Measurements from ENCODE around the gene USP34.

USP34 gene

DNA sequence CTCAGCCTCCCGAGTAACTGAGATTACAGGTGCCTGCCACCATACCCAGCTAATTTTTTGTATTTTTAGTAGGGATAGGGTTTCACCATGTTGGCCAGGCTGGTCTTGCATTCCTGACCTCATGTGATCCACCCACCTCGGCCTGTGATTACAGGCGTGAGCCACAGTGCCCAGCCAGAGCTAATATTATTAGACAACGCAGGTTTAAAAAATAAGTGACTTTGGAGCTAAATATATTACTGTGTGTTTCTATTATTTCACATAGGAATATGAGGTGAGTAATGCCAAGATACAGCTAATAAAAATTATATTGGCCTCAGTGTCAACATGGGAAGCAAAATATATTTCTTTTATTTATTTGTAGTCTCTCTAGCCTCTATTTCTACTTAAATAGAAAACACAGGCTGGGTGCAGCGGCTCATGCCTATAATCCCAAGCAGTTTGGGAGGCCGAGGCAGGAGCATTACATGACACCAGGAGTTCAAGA lies 188.7 kb downstream of the USP34 start:
- Histone ChIP-seq H3K4me3 (ENCODE audit: low read length) (no peak overlapping the region), H3K27me3 (replicated peaks; ENCODE audit: insufficient read depth, low read length) (no peaks in the 10 kb centered on the region), H3K27ac (ENCODE audit: low read length) (no peak overlapping the region), H3K9ac (ENCODE audit: low read length) (no peak overlapping the region), H3K4me1 (ENCODE audit: low read length) (no peaks in the 10 kb centered on the region), H3K36me3 (replicated peaks; ENCODE audit: insufficient read depth, low read length) (no peaks in the 10 kb centered on the region; the same call in 1 of the 2 replicates), H3K9me2 (replicated peaks; ENCODE audit: insufficient read depth, low read length) (no peaks in the 10 kb centered on the region), H3K9me3 (replicated peaks; ENCODE audit: insufficient read depth, low read length) (no peaks in the 10 kb centered on the region), H3K4me2 (ENCODE audit: low read depth, low read length) (no peak overlapping the region), H4K20me1 (ENCODE audit: insufficient read depth, low read length) (no peaks in the 10 kb centered on the region), H3K79me2 (ENCODE audit: low read length) (no peaks in the 10 kb centered on the region), H3F3A (ENCODE audit: insufficient read depth, low read length) (no peaks in the 10 kb centered on the region), H2AFZ (ENCODE audit: low read length) (no peak overlapping the region)
- TF ChIP-seq CTCF (IDR thresholded peaks at IDR 0.05; ENCODE audit: low read length) (no peak), EZH2phosphoT487 (IDR thresholded peaks at IDR 0.05; ENCODE audit: low read length) (no peak), EZH2 (optimal IDR thresholded peaks at IDR 0.05; ENCODE audit: low read depth, low read length) (no peak)
- DNase-seq = no peak

DNA sequence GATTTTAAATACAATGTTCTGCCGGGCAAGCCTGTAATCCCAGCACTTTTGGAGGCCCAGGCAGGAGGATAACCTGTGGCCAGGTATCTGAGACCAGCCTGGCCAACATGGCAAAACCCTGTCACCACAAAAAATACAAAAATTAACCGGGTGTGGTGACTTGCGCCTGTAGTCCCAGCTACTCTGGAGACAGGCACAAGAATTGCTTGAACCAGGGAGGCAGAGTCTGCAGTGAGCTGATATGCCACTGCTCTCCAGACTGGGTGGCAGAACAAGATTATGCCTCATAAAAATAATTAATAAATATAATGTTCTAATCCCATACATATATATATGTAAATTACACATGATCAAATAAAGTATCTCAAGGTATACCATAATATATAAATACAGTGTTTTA lies 189.6 kb downstream of the USP34 start:
- H3K4me1 ChIP-seq (ENCODE audit: low read length) = no peaks in the 10 kb centered on the region
- H3K27ac ChIP-seq (ENCODE audit: low read length) = no peak overlapping the region
- no peak overlapping the region for H3K4me3 ChIP-seq (ENCODE audit: low read length)
- TF ChIP-seq EZH2 (optimal IDR thresholded peaks at IDR 0.05; ENCODE audit: low read depth, low read length) = no peak
- no peak for TF ChIP-seq EZH2phosphoT487 (IDR thresholded peaks at IDR 0.05; ENCODE audit: low read length)
- no peak for TF ChIP-seq CTCF (IDR thresholded peaks at IDR 0.05; ENCODE audit: low read length)
- H3K4me2 ChIP-seq (ENCODE audit: low read depth, low read length) = no peak overlapping the region
- no peak overlapping the region for H2AFZ ChIP-seq (ENCODE audit: low read length)
- H3K9me3 ChIP-seq (replicated peaks; ENCODE audit: insufficient read depth, low read length) = no peaks in the 10 kb centered on the region
- no peaks in the 10 kb centered on the region for H3K79me2 ChIP-seq (ENCODE audit: low read length)
- no peaks in the 10 kb centered on the region; the same call in 1 of the 2 replicates for H3K36me3 ChIP-seq (replicated peaks; ENCODE audit: insufficient read depth, low read length)
- DNase-seq = no peak
- no peak overlapping the region for H3K9ac ChIP-seq (ENCODE audit: low read length)
- H3F3A ChIP-seq (ENCODE audit: insufficient read depth, low read length) = no peaks in the 10 kb centered on the region
- H3K27me3 ChIP-seq (replicated peaks; ENCODE audit: insufficient read depth, low read length) = no peaks in the 10 kb centered on the region
- no peaks in the 10 kb centered on the region for H4K20me1 ChIP-seq (ENCODE audit: insufficient read depth, low read length)
- H3K9me2 ChIP-seq (replicated peaks; ENCODE audit: insufficient read depth, low read length) = no peaks in the 10 kb centered on the region

- Histone ChIP-seq H3K9ac (ENCODE audit: low read length) (no peak overlapping the region), H3K9me3 (replicated peaks; ENCODE audit: insufficient read depth, low read length) (no peaks in the 10 kb centered on the region), H3K79me2 (ENCODE audit: low read length) (no peaks in the 10 kb centered on the region), H3K4me2 (ENCODE audit: low read depth, low read length) (no peak overlapping the region), H3K36me3 (replicated peaks; ENCODE audit: insufficient read depth, low read length) (no peaks in the 10 kb centered on the region; the same call in 1 of the 2 replicates), H2AFZ (ENCODE audit: low read length) (no peak overlapping the region), H3K4me1 (ENCODE audit: low read length) (no peaks in the 10 kb centered on the region), H3K4me3 (ENCODE audit: low read length) (no peak overlapping the region), H4K20me1 (ENCODE audit: insufficient read depth, low read length) (no peaks in the 10 kb centered on the region), H3K9me2 (replicated peaks; ENCODE audit: insufficient read depth, low read length) (no peaks in the 10 kb centered on the region), H3F3A (ENCODE audit: insufficient read depth, low read length) (no peaks in the 10 kb centered on the region), H3K27ac (ENCODE audit: low read length) (no peak overlapping the region), H3K27me3 (replicated peaks; ENCODE audit: insufficient read depth, low read length) (no peaks in the 10 kb centered on the region)
- no peak for TF ChIP-seq CTCF (IDR thresholded peaks at IDR 0.05; ENCODE audit: low read length)
- TF ChIP-seq EZH2 (optimal IDR thresholded peaks at IDR 0.05; ENCODE audit: low read depth, low read length) = no peak
- no peak for TF ChIP-seq EZH2phosphoT487 (IDR thresholded peaks at IDR 0.05; ENCODE audit: low read length)
- DNase-seq = no peak
Observed at GRCh38 chr2:61277756-61278155, 193.1 kb downstream of the USP34 start.

Data from MM.1S (cell line).